KBM-7 (cell line): ENCODE results near the gene SERAC1.
"Not testable (repeated sequence)": the region's sequence is repeated elsewhere in the genome, so short reads cannot be mapped to it uniquely, and the experiment has no call there.

ENCODE experiments used
- DNase-seq: peaks from one replicate; pipeline ENCODE4 v3.0.0-alpha.2; 2015
- in situ Hi-C: fragments of 300-500 bp; cut with MboI; formaldehyde crosslinking; loops from 2 replicates; pipeline ENCODE4 v1.14.3; 2020; ENCODE audit warnings: low sequenced_read_pairs, low pct_unique_long_range_greater_than_20kb, mixed read lengths

Gene SERAC1

GRCh38 chr6:158183174-158183972 lies 15.3 kb upstream of the SERAC1 start:
- in situ Hi-C loops, DNase-seq: not testable (repeated sequence)

GRCh38 chr6:158177712-158178111 lies 9.7 kb upstream of the SERAC1 start:
- not testable (repeated sequence) for DNase-seq

GRCh38 chr6:158175111-158175510 lies 7.0 kb upstream of the SERAC1 start:
- no peak for DNase-seq
- in situ Hi-C loops = no loop called here

More at GRCh38 chr6:158177712-158178111, 9.7 kb upstream of the SERAC1 start:
- in situ Hi-C loops = not testable (repeated sequence)

GRCh38 chr6:158174514-158174913 lies 6.5 kb upstream of the SERAC1 start:
- DNase-seq = no peak
- in situ Hi-C loops = no loop called here

- in situ Hi-C loops = no loop called here
Observed at GRCh38 chr6:158174024-158174423, 6.0 kb upstream of the SERAC1 start.

GRCh38 chr6:158172001-158172400 lies 3.9 kb upstream of the SERAC1 start:
- in situ Hi-C loops = no loop called here

More at GRCh38 chr6:158174024-158174423, 6.0 kb upstream of the SERAC1 start:
- DNase-seq = no peak

GRCh38 chr6:158170656-158171081 lies 2.6 kb upstream of the SERAC1 start:
- in situ Hi-C loops = no loop called here

More at GRCh38 chr6:158172001-158172400, 3.9 kb upstream of the SERAC1 start:
- DNase-seq = no peak

GRCh38 chr6:158169634-158170033 lies 1.6 kb upstream of the SERAC1 start:
- in situ Hi-C loops = not testable (repeated sequence)
- peak; percentile 9 for DNase-seq

More at GRCh38 chr6:158170656-158171081, 2.6 kb upstream of the SERAC1 start:
- DNase-seq = no peak

- in situ Hi-C loops = no loop called here
Observed at GRCh38 chr6:158165919-158166416, 2.1 kb downstream of the SERAC1 start.

GRCh38 chr6:158164579-158165170 lies 3.4 kb downstream of the SERAC1 start:
- in situ Hi-C loops = no loop called here
- DNase-seq = no peak

More at GRCh38 chr6:158165919-158166416, 2.1 kb downstream of the SERAC1 start:
- no peak for DNase-seq

- in situ Hi-C loops = no loop called here
- DNase-seq = peak; percentile 45
Observed at GRCh38 chr6:158161566-158162254, 6.4 kb downstream of the SERAC1 start.

GRCh38 chr6:158160932-158161539 lies 7.0 kb downstream of the SERAC1 start:
- in situ Hi-C loops = no loop called here
- no peak for DNase-seq

GRCh38 chr6:158158748-158159147 lies 9.3 kb downstream of the SERAC1 start:
- DNase-seq = no peak
- in situ Hi-C loops = no loop called here

GRCh38 chr6:158158123-158158522 lies 9.9 kb downstream of the SERAC1 start:
- no peak for DNase-seq
- in situ Hi-C loops = no loop called here

- in situ Hi-C loops = no loop called here
- DNase-seq = no peak
Observed at GRCh38 chr6:158157064-158157764, 10.8 kb downstream of the SERAC1 start.

- DNase-seq = no peak
Observed at GRCh38 chr6:158154816-158155215, 13.2 kb downstream of the SERAC1 start.

GRCh38 chr6:158153576-158153975 lies 14.5 kb downstream of the SERAC1 start:
- DNase-seq = no peak
- in situ Hi-C loops = no loop called here

More at GRCh38 chr6:158154816-158155215, 13.2 kb downstream of the SERAC1 start:
- in situ Hi-C loops = no loop called here

- DNase-seq = no peak
- in situ Hi-C loops = no loop called here
Observed at GRCh38 chr6:158152659-158153058, 15.4 kb downstream of the SERAC1 start.

GRCh38 chr6:158152025-158152424 lies 16.0 kb downstream of the SERAC1 start:
- in situ Hi-C loops, DNase-seq: not testable (repeated sequence)
